DMS79 treated with DMSO at 0.1 percent for 48 hours (cell line): ENCODE data around the gene FRMD4A.

Experiments used
- DNase-seq: peaks from one replicate; lab custom pipeline; 2025; lab: John Stamatoyannopoulos, UW

FRMD4A gene

GRCh38 chr10:14330388-14331061 lies at the start of gene FRMD4A:
Gene FRMD4A, minus strand, starts transcription at chr10:14330924.
- no peak for DNase-seq

DNA sequence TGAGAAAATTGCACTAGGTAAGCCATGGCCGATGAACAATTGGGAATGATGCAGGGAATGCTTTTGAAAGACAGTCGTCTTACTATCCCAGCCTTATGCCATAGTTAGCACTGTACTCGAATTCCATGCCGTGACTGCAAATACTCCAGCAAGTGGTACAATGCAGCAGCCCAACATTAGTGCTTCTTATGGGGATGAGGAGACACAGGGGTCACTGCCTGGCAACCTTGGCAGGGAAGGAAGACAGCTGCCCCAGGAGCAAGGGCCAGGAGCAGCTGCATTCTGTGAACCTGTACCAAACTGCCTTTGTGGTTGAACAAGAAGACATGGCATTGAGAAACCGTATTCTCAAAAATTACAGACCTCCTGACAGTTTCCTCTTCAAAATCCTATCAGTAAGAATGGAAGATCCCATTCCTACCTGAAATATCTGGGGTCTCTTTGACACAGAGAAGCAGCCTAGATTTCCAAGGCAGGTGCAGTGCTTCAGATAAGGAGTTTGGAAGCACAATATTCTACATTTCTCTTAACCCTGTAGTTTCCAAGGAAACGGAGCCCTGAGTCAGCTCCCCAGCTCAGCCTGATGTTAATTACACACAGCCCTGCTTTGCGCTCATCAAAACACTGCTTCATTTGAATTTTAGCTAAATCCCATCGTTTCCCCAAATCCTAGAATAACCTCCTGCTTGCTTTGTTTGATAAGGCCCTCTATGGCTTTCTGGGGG lies 49.0 kb upstream of the FRMD4A start:
- DNase-seq: no peak

GRCh38 chr10:14378387-14378960 lies 47.8 kb upstream of the FRMD4A start:
- DNase-seq: no peak

- no peak for DNase-seq
These were observed 47.0 kb upstream of the FRMD4A start for GRCh38 chr10:14377591-14378175.

DNA sequence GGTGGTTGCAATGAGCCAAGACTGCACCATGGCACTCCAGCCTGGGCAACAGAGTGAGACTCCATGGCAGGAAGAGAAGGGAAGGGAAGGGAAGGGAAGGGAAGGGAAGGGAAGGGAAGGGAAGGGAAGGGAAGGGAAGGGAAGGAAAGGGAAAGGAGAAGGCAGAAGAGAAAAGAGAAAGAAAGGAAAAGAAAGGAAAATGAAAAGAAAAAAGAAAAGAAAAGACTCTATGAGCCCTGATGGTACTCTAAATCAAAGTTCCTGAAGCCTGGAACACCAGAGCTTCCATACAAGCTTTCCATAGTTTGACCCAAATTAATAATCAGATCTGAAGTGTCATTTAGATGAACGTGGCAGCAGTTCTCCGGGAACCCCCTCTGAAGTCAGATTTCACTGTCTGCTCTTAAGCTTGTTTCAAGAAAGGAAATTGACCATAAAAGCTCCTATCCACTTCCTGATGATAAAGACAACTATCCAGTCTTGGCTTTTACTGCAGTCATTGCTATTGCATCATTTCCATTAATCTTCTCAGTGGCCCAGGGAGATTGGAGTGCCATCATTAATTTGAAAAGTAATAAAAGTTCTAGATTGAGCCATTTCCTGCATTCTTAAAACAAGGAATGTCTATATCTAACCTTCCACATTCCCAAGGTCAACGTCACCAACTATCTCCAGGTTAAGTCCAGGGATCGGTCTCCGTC lies 44.2 kb upstream of the FRMD4A start:
- no peak for DNase-seq

GRCh38 chr10:14372606-14373005 lies 41.9 kb upstream of the FRMD4A start:
- no peak for DNase-seq

DNA sequence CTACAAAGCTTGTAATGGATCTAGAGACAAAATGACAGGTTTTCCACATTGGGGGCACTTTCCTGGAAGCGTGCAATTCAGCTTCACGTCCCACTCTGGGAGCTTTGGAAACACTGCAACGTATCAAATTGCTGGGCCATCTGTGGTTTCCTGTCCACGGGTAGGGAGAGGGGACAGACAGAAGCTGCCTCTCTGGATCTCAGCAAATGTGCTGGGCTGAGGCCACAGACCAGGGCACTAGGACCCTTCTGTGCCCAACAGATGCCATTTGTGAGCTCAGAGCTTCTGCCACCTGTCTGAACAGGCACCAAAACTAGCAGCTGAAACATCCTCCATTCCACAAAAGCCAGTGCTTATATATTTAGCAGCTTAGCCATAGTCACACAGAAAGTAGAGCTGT lies 40.9 kb upstream of the FRMD4A start:
- DNase-seq: no peak

- no peak for DNase-seq
These were observed 40.2 kb upstream of the FRMD4A start for GRCh38 chr10:14370894-14371293.

GRCh38 chr10:14369906-14370305 lies 39.2 kb upstream of the FRMD4A start:
- no peak for DNase-seq

DNA sequence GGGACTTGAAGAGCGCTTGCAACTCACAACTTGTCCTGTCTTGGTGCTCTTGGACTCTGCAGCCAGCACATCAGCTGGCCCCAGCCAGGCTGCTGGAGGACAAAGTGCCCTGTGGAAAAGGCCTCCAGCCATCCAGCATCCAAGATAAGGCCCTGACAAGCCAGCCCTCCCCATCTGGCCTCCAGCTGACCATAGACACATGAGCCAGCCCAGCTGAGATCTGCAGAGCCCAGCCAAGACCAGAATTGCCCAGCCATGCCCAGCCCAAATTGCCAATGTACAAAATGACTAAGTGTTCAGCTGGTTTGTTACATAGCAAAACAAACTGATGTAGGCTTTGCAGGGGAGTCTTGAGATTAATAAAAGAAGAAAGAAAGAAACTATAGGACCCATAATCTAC lies 36.0 kb upstream of the FRMD4A start:
- DNase-seq: no peak

DNA sequence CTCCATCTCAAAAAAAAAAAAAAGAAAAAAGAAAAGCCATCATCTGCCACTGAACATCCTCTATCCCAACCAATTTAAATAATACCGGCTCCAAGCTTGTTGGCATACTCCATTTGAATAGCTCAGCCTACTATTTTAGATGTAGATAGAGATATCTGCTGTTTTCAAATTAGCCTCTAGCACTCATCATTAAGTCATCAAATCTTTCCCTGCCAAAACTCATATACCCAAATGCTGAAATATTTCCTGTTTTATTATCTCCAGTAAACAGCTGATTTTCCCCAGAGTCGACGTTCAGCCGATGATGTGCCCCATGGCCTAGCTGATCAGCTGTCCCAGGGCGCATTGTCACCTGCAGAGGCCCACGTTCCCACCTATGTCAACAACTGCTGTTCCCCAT lies 34.5 kb upstream of the FRMD4A start:
- no peak for DNase-seq

GRCh38 chr10:14362104-14362503 lies 31.4 kb upstream of the FRMD4A start:
- no peak for DNase-seq

- no peak for DNase-seq
These were observed 30.2 kb upstream of the FRMD4A start for GRCh38 chr10:14360961-14361360.

DNA sequence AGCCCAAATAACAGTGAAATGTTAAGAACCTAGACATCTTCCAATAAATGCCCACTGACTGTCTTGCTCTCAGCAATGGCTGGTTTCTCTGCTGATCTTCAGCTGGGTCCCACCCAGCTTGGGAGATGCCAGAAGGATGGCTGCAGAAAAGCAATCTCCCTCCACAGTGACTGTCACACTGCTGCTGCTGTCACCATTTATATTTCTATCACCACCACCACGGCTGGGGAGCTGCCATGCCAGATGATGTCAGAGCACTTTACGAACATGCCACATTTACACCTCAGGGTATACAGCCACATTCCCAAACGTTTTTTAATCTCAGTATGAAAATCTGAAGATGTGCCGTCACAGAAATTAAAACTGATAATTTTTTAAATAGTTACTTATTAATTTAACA lies 29.8 kb upstream of the FRMD4A start:
- DNase-seq: no peak

DNA sequence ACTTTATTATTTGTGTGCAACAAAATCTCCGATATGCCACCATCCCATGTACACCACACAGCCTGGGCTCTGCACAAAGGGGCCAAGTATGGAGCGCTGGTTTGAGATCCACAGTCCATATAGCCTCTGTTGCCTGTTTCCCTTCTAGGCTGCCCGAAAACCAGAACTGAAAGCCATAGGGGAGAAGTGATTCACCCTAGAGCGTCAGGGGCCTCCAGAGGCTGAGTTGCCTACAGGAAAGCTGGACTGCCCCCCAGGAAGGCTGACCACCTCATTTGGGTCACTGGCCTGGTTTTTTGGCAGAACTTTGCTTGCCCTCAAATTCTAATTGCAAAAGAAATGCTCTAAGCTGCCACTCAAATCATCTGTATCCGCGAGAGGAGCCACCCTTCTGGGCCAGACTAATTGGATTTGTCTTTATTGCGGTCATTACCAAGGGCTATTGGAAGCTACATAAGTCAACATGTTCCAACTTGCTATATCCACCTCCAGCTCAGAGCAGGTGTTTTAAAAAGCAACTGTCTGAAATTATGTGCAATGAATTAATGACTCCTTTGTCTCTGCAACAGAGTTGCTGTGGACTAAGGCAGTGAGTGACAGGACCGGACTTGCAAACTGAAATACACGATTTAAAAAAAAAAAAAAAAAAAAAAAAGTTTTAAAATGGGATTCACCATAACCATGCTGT lies 28.3 kb upstream of the FRMD4A start:
- no peak for DNase-seq

DNA sequence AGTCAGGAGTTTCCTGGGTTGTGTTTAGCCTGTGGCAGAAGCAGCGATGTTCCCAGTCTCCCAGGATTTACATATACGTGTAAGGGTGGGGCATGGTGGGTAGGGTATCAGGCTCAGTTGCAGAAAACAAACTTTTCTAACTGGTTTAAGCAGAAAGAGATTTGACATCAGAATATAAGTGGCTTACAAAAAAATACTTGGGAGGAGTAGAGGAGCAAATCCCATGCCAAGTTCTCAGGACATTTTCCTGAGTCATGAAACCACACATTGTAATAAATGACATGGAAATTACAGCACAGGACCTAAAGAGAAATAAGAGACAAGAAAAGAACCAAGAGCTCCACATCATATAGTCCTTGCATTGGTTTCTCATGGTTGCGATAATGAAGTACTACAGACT lies 26.2 kb upstream of the FRMD4A start:
- no peak for DNase-seq

DNA sequence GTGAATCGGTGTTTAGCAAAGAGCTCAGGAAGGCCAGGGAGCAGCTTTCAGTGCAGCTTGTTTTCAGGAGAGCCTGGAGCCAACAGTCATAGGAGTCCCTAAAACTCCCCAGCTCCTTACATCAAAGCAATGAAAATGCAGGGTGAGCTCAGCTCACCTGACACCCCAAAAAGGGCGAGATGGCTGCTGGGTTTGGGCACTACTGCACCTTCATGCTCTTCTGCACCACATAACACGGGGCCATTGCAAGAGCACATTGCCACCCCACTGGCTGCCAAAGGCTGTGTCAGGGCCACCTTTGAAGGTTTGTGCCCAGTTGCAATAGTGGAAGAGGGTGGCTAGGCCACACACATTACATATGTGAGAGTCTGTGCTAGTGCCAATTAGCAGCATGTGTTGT lies 25.0 kb upstream of the FRMD4A start:
- no peak for DNase-seq

- no peak for DNase-seq
These were observed 22.7 kb upstream of the FRMD4A start for GRCh38 chr10:14353291-14353913.

GRCh38 chr10:14350006-14350405 lies 19.3 kb upstream of the FRMD4A start:
- no peak for DNase-seq

DNA sequence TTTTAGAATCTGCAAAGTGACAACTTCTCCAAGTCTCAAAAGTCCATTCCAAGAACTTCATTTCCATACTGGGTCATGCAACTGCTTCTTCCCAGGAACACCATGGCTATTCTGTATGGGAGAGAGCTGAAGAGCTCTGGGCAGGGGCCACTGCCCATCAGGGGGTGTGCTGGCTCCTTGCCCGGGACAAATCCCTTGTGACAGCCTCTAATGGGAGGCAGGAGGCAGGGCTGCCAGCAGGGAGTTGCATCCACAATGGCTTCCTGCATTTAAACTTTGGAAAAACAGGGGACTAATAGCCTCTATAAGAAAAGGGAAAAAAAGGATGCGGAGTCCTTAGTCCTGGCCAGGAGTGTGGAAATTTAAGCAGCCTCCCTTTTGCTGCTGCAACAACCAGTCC lies 18.4 kb upstream of the FRMD4A start:
- no peak for DNase-seq

DNA sequence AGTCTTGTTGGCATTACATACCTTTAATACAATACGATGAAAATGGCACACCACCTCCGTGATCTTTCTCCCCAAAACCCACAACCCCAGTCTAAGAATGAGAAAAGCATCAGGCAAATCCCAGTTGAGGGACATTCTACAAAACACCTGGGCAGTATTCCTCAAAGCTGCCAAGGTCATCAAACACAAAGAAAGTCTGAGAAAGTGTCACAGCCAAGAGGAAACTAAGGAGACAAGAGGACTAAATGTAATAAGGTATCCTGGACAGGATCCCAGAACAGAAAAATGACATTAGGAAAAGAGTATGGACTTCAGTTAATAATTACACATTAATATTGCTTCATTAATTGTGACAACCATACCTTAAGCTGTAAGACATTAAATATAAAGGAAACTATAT lies 14.5 kb upstream of the FRMD4A start:
- no peak for DNase-seq
